Fibroblast of villous mesenchyme (primary cell): ENCODE measurements around the gene TNFRSF8. TPM values are rescaled to one million over a fixed set of nuclear protein-coding genes. Genes with fewer than 3 reads are reported as not detected.

Experiments used
- DNase-seq: peaks from one replicate; pipeline ENCODE4 v3.0.0-alpha.2; 2010; ENCODE audit warnings: low read depth
- H3K4me3 ChIP-seq: 2 replicates; pipeline ENCODE4 v1.5.1; 2011; ENCODE audit warnings: low read depth, mild to moderate bottlenecking, low read length
- total RNA-seq: library from RNA; depleted of rRNA; stranded (reverse); fragments of >200 nt; gene quantifications from 2 replicates; pipeline ENCODE4 v1.2.3, GENCODE V29; 2012
- TF ChIP-seq, protein P1 (sequence below): IDR thresholded peaks from 2 replicates; pipeline ENCODE4 v1.5.1; 2012; ENCODE audit warnings: low read depth, mild to moderate bottlenecking, low read length; ENCODE audit not compliant: insufficient read depth

Gene TNFRSF8
- total RNA-seq, 1 donor = 0.86 TPM

DNA sequence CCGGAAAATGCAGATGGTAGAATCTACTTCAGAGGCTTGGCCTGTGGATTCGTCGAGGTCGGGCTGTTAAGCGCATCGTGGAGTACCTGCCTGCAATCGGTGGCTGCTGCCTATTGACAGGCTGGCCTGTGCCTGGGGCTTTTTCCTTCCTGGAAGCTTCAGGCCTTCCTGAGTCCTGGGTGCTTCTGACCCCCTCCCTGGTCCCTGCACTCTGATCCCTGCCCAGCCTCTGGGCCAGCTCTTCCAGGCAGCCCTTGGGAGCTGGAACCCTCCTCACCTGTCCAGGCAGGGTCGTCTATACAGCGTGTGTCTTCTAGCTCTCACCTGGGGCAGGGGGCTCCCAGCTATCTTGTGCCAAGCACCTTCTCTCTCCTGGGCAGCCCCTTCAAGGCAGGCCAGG, 63.7 kb downstream of the TNFRSF8 start:
- DNase-seq = no peak
- no peak overlapping the region for H3K4me3 ChIP-seq
- TF ChIP-seq, protein P1, sequence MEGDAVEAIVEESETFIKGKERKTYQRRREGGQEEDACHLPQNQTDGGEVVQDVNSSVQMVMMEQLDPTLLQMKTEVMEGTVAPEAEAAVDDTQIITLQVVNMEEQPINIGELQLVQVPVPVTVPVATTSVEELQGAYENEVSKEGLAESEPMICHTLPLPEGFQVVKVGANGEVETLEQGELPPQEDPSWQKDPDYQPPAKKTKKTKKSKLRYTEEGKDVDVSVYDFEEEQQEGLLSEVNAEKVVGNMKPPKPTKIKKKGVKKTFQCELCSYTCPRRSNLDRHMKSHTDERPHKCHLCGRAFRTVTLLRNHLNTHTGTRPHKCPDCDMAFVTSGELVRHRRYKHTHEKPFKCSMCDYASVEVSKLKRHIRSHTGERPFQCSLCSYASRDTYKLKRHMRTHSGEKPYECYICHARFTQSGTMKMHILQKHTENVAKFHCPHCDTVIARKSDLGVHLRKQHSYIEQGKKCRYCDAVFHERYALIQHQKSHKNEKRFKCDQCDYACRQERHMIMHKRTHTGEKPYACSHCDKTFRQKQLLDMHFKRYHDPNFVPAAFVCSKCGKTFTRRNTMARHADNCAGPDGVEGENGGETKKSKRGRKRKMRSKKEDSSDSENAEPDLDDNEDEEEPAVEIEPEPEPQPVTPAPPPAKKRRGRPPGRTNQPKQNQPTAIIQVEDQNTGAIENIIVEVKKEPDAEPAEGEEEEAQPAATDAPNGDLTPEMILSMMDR = no peak

DNA sequence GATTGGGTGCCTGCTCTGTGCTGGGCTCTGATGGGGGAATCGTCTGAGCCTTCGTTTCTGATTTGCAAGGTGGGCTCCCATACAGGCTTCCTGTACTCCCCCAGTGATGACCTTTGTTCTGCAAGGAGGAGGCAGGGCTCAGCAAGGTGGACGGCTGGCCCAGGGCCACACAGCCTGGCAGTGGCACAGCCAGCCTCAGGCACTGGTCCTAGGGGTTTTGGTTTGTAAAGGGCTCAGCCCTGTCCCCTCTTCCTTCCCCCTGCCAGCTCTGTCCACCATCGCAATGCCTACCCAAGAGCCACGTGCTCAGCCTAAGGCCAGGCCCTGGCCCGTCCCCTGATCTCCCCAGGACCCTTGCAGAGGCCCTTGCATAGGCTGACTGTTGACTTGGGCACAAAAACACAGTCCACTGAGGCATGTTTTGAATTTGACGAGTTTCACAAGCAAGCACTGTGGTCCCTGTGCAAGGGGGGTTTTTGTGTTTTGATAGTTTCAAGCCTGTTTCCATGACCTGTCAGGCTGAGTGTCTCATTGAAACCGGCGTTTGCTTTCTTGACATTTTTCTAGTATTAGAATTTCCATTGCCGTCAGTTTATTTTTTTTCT, 64.2 kb downstream of the TNFRSF8 start:
- DNase-seq = no peak
- TF ChIP-seq, protein P1 = no peak
- H3K4me3 ChIP-seq = no peak overlapping the region

DNA sequence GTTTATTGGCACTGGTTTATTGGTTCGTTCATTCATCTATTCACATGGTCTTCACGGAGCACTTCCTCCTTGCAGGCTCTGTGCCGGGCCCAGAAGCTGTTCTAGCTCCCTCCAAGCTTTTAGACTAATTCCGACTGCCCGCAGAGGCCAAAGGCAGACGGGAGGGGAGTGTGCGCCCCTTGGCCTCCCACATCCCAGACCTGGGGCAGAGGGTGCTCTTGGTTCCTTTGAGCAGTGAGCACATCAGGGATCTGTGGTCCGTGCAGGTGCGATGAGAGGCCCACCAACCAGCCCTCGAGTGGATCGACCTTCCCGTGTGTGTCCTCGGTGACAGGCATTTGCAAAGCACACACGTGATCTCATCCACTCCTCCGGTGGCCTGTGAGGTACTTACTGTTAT, 65.0 kb downstream of the TNFRSF8 start:
- no peak for DNase-seq
- no peak overlapping the region for H3K4me3 ChIP-seq
- TF ChIP-seq, protein P1 = no peak

DNA sequence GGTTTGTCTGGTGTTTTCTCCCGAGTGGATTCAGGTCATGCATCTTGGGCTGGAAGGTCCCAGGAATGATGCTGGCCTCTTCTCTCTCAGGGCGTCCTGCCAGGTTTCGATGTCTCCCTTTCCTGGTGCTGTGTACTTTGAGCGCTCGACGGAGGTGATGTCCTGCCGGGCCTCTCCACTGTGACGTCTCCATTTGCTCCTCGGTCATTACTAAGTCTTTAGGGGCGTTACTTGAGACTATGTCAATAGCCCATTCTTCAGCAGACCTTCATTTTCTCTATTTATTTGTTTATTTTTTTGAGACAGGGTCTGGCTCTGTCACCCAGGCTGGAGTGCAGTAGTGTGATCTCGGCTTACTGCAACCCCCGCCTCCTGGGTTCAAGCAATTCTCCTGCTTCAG, 66.5 kb downstream of the TNFRSF8 start:
- DNase-seq = no peak
- no peak overlapping the region for H3K4me3 ChIP-seq
- TF ChIP-seq, protein P1 = no peak

DNA sequence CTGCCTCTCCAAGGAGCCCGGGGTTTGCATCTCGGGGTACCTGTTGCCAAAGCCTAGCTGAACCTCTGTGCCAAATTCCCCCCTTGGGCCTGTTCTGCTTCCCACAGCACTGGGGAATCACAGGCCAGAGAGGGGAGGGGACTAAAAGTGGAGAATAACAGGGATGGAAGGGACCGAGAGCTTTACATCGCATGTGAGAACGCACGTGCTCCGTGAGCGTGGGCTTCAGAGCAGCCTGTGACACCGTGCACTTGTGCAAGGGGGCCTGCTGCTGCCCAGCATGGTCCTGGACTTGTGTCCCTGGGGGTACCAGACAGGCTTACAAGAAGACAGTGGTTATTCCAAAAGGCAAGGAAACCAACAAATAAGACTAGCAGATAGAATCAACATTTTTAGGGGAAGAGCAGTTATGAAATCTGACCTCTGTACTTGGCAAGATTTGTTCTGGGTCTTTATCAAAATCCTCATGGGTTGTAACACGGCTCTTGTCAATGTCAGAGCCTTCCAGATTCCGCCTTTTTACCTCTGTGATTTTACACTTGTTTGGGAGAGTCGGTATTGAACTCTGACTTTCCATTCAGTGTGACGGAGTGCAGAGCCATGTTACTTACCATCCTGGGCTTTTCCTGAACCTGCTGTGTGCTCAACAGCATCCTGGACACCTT, 67.5 kb downstream of the TNFRSF8 start:
- no peak for DNase-seq
- no peak overlapping the region for H3K4me3 ChIP-seq
- TF ChIP-seq, protein P1 = no peak

DNA sequence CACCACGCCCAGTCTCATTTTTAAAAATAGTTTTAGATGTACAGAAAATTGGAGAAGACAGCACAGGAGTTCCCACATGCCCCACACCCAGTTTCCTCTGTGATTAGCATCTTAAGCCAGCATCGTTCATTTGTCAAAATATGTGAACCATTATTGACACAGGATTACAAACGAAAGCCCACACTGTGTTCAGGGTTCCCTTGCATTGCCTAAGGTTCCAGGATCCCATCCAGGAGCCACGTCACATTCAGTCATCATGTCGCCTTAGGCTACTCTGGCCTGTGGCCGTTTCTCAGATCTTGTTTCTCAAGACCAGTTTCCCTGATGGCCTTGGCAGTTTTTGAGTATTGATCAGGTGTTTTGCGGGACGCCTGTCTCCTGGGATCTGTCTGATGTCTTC, 69.0 kb downstream of the TNFRSF8 start:
- TF ChIP-seq, protein P1 = no peak

More for the DNA sequence above, 69.0 kb downstream of the TNFRSF8 start:
- peak; percentile 63 for DNase-seq
- H3K4me3 ChIP-seq = no peak overlapping the region
